ENCODE data around the gene PCDHB13.
"Not testable (repeated sequence)": the region's sequence is repeated elsewhere in the genome, so short reads cannot be mapped to it uniquely, and the experiment has no call there.

Gene PCDHB13

GRCh38 chr5:141208478-141208877, 5.2 kb upstream of the PCDHB13 start, which contains the start of gene PCDHB12:
TSS of gene PCDHB12 (plus strand) at chr5:141208719. CDS start at chr5:141208908, 189 bp downstream.
- no peak for DNase-seq

GRCh38 chr5:141210281-141210680, 3.4 kb upstream of the PCDHB13 start:
- not testable (repeated sequence) for DNase-seq

- not testable (repeated sequence) for DNase-seq
Observed at GRCh38 chr5:141210849-141211248, 2.9 kb upstream of the PCDHB13 start.

GRCh38 chr5:141214583-141214982, 864 bp downstream of the PCDHB13 start:
- DNase-seq = not testable (repeated sequence)

- not testable (repeated sequence) for DNase-seq
Observed at GRCh38 chr5:141215504-141215903, 1.8 kb downstream of the PCDHB13 start.

GRCh38 chr5:141216035-141216434, 2.3 kb downstream of the PCDHB13 start:
- not testable (repeated sequence) for DNase-seq

- peak; percentile 3 for DNase-seq
Observed at GRCh38 chr5:141223112-141223783, 9.5 kb downstream of the PCDHB13 start, which contains the start of gene PCDHB14. TSS of gene PCDHB14 (plus strand) at chr5:141223343. CDS start at chr5:141223506, 163 bp downstream.

- DNase-seq = not testable (repeated sequence)
Observed at GRCh38 chr5:141224844-141225243, 11.1 kb downstream of the PCDHB13 start.

GRCh38 chr5:141225421-141225820, 11.7 kb downstream of the PCDHB13 start:
- DNase-seq = not testable (repeated sequence)

GRCh38 chr5:141234109-141234667, 20.5 kb downstream of the PCDHB13 start:
- no peak for DNase-seq

GRCh38 chr5:141235922-141236321, 22.2 kb downstream of the PCDHB13 start:
- not testable (repeated sequence) for DNase-seq

GRCh38 chr5:141236516-141237313, 23.0 kb downstream of the PCDHB13 start:
- no peak for DNase-seq

- DNase-seq = no peak
Observed at GRCh38 chr5:141241496-141241895, 27.8 kb downstream of the PCDHB13 start.

- no peak for DNase-seq
Observed at GRCh38 chr5:141245250-141245717, 31.6 kb downstream of the PCDHB13 start, which contains the start of gene PCDHB15. TSS of gene PCDHB15 (plus strand) at chr5:141245395. CDS start at chr5:141245579, 184 bp downstream.

GRCh38 chr5:141246971-141247370, 33.3 kb downstream of the PCDHB13 start:
- not testable (repeated sequence) for DNase-seq

- not testable (repeated sequence) for DNase-seq
Observed at GRCh38 chr5:141247434-141247833, 33.7 kb downstream of the PCDHB13 start.

- DNase-seq = no peak
Observed at GRCh38 chr5:141250576-141250975, 36.9 kb downstream of the PCDHB13 start.

GRCh38 chr5:141258464-141258863, 44.7 kb downstream of the PCDHB13 start:
- DNase-seq = no peak

- DNase-seq = no peak
Observed at GRCh38 chr5:141258948-141259347, 45.2 kb downstream of the PCDHB13 start.

- DNase-seq = no peak
Observed at GRCh38 chr5:141260458-141261237, 46.9 kb downstream of the PCDHB13 start.

- DNase-seq = no peak
Observed at GRCh38 chr5:141261238-141261546, 47.5 kb downstream of the PCDHB13 start.

Measured in AML-193 (cell line).